RKO (cell line): ENCODE results near the gene ORMDL3.

ENCODE experiments used
- DNase-seq: peaks from one replicate; pipeline ENCODE4 v3.0.0-alpha.2; 2016; ENCODE audit warnings: low spot score

Gene ORMDL3, protein sequence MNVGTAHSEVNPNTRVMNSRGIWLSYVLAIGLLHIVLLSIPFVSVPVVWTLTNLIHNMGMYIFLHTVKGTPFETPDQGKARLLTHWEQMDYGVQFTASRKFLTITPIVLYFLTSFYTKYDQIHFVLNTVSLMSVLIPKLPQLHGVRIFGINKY

DNA sequence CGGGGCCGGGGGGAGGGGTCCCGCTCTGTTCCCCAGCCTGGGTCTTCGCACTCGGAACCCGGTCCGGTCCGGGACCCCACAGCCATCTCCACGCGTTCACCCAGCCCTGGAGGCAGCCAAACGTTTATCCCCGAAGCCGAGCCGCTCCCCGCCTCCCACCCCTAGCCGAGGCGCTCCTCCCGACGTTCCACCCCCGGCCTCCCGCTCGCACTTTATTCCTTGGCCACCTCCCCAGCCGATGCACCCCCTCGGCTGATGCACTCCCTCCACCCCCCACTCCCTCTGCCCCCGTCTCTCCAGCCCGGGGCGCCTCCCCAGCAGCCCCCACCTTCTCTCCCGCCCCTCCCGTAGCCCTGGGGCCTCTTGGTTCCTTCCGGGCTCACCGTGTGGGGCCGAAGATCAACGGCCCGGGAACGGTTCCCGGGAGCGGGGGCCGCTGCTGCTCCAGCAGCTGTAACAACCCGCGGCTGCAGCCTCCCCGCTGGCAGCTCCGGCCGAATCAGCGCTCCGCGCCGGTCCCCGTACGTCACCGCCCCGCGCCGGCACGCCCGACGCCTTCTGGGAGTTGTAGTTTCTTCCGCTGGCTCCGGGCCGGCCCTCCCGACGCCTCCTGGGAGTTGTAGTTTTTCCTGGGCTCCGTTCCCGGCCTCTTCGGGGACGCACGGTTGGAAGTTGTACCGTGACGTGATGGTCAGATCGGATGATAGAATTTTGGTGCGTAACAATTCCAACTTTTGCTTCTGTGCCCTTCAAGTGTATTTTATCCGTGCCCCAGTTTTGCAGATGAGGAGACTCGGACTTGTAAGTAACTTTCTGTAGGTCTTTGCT, at the start of gene ORMDL3, which contains the start of gene LRRC3C:
Gene ORMDL3 (minus strand): TSS at position 501 of the 828 bp plus-strand sequence. CDS start 3,398 bp downstream, outside the sequence.
Gene LRRC3C (plus strand): TSS at position 632 of the 828 bp plus-strand sequence. CDS start 13,792 bp downstream, outside the sequence.
- DNase-seq: peak; percentile 96

DNA sequence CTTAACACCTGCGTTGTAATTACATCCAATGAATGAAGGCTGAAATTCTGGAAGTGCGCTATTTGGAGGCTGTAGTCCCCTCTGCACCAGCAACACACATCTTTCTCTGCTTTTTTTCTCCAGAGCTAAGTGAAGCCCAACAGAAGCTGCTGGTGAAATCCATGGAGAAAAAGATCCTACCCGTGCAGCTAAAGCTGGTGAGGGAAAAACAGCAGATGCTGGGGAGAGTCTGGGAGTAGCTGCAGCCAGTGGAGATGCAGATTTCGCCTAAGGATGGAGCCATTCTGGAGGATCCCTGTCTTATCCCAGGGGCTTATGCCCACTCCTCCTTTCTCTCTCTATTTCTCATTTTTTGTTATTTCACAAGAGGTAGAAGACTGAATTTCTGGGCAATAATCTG, 48.4 kb upstream of the ORMDL3 start:
- DNase-seq: no peak

DNA sequence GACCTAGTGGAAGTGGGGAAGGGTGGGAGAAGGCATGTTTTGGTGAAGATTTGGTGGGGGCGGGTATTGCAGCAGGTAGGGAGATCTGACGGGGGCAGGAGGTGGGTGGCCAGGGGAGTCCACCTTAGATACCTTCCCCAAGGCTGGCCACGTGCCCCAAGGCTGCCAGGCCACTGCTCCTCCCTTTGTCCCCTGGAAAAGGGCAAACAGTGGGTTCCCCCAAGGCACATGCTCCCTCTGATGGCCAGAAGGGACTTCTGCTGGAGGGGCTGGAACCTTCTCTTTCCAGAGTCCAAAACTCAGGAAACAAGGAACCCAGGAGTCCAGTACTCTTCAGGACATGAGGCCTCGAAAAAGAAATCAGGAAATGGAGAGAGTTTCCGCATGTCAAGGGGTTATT, 47.0 kb upstream of the ORMDL3 start:
- DNase-seq: no peak

DNA sequence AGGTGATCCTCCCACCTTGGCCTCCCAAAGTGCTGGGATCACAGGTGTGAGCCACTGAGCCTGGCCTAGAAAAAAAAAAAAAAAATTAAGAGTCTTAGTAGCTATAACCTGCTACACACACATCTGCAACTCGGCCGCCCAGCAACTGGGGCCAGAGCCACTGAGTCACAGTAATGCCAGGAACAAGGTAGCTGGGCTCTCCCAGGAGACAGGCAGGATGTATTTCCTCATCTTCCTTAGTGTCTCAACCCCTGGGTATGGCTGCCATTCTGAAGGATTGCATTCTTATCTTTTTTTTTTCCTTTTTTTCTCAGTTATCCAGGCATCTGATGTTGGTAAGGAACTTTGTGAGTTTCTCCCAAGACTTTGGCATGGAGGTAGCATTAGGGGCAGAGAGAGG, 46.1 kb upstream of the ORMDL3 start:
- no peak for DNase-seq

DNA sequence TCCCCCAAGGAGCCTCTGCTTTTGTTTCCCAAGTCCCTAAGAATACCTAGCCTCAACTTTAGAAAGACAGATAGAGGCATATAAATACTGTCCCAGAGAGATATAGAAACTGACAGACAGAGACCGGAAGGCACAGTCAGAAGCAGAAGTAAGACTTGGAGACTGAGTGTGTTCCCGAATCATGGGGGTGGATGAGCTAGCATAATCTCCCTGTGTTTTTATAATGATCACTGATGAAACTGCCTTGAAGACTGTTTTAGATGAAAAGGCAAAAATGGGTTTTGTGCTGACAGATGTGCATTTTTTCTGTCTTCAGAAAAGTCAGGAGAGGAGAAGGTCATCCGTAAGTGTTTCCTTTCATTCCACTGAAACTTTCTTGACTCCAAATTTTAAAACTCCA, 44.9 kb upstream of the ORMDL3 start:
- no peak for DNase-seq

DNA sequence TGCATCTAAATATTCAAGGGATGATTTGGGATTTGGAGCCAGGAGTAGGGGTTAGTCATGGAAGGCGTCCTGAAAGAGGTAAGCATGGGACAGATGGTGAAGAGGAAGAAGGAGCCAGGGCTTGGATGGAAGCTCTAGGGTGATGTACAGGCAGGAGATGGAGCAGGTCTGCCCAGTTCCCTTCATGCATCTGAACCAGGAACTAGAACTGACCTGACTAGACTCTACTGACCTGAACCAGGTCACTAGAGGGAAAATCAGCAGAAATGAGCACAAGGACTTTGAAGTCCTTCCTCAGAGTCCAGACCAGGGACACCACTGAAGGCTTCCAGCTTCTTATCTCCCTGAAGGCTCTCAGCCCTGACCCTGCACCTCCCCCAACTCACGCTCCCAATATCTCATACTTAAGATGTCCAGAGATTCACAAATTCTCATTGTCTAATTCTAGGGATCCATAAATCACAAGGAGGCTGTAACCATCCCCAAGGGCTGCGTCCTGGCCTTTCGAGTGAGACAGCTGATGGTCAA, 43.7 kb upstream of the ORMDL3 start:
- no peak for DNase-seq

DNA sequence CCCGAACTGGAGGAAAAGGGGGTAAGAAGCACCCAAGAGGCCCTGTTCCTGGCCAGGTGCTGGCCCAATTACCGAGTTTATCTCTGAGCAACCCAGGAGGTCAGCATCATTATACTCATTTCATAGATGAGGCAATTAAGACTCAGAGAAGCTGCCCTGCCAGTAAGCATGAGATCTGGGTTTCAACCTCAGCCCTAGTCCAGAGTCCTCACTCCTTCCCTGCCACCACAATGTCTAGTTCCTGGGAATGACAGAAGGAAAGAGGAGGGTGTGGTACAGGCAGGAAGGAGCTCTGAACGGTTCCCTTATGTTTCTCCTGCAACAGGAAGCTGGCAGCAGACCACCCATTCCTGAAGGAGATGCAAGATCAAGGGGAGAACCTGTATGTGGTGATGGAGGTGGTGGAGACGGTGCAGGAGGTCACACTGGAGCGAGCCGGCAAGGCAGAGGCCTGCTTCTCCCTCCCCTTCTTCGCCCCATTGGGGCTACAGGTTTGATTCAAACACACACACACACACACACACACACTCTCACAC, 42.8 kb upstream of the ORMDL3 start:
- no peak for DNase-seq

DNA sequence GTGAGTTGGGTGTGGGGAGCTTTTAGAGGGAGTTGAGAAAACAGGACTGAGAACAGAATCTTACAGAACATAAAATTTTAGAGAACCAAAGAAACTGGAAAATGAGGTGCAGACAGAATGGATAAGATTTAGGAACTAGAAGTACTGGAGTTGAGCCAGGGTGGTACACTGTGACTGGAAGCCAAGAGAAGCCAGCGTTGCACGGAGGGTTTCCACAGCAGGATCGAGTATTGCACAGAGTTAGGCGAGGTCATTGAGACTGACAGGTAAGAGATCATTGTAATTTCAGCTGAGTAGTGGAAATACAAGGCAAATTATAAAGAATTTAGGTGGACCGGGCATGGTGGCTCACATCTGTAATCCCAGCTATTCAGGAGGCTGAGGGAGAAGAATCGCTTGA, 42.0 kb upstream of the ORMDL3 start:
- DNase-seq: no peak

DNA sequence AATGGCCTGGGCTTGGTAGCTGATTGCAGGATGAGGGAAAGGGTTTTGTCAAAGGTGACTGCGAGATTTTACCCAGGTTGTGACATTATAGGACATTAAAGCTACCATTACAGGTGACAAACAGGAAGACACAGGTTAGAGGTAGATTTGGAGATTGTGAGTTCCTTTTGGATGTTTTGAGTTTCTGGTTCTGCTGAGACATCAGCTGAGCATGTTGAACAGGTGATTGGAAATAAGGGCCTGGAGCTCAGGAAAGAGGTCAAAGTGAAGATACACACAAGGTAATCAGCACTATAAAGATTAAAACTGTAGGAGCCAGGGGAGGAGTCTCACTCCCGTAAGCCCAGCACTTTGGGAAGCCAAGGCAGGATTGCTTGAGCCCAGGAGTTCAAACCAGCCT, 41.4 kb upstream of the ORMDL3 start:
- no peak for DNase-seq

DNA sequence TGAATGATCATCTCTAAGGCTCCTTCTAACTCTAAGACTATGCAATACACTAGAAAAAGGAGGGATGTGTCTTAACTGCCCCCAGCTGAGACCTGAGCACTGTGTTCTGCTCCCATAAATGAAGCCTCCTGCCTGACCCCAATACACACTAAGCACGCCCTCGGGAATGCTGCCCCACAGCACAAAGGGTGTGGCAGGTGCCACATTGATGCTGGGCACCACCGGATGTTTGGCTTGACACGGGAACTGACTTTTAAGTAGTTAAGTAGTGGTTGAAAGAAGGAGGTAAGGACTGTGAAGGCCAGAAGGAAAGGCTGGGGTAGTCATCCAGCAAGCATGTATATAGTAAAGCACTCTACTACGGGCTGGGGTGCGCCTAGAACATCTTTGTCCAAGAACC, 39.4 kb upstream of the ORMDL3 start:
- no peak for DNase-seq

DNA sequence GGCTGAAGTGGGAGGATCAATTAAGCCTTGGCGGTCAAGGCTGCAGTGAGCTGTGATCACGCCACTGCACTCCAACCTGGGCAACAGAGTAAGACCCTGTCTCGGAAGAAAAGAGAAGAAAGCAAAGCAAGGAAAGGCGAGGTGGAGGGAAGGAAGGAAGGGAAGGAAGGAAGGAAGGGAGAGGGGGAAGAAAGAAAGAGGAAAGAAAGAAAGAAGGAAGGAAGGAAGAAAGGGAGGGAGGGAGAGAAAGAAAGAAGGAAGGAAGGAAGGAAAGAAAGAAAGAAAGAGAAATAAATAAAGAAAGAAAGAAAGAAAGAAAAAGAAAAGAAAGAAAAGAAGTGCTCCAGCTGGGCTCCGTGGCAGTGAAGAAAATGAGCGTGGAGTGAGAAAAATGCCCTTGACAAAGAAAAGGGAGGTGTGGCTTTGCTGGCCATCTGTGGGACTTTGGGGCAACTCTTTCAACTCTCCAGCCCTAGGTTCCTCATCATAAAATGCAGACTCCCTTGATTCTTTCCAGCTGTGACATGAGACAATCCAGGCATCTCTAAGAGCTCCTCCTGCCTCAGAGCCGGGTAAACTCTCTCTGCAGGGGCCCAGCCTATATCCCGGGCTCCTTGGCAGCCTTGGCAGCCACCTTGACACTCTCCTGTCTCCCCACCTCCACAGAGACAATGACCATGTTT, 37.8 kb upstream of the ORMDL3 start:
- no peak for DNase-seq

DNA sequence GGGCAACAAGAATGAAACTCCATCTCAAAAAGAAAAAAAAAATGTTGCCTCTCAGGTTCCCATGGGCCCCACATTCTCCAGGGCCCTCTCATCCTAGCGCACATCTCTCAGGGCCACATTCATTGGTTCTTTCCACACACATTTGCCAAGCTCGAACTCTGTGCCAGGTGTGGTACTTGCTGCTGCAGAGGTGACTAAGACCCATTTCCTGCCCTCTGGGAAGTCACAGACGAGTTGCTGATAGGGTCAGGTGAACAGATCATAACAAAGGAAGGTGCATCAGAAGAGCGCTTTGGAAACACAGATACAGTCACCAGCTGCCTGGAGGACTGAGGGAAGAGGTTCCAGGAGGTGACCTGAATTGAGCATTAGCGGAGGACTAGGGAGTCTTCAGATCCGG, 36.4 kb upstream of the ORMDL3 start:
- no peak for DNase-seq

DNA sequence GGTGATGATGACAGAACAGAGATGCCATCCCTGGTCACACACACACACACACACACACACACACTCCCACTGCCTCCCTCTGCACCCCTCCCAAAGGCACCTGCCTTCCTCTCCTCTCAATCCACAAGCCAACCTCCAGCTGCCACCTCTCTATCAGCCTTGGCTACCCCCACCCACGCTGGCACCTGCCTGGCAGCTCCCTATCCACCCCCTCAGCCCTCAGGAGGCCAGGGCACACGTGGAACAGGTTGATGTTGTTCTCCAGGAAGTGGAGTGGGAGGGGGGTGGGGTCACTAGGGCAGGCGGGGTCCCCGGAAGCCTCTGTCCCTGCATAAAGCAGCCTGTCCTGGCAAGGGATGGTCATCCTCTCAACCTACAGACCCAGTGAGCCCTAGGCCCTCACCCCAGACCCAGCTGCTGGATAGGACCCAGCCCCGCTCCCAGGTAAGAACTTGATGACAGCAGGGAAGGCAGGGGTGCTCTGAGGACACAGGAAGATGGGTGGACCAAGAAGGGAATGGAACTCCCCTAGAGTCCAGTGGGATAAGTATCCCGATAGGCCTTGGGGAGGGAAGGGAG, 35.3 kb upstream of the ORMDL3 start, which contains the start of gene GSDMA:
Gene GSDMA (plus strand): TSS at position 363 of the 579 bp plus-strand sequence. CDS start 2,684 bp downstream, outside the sequence.
- no peak for DNase-seq

DNA sequence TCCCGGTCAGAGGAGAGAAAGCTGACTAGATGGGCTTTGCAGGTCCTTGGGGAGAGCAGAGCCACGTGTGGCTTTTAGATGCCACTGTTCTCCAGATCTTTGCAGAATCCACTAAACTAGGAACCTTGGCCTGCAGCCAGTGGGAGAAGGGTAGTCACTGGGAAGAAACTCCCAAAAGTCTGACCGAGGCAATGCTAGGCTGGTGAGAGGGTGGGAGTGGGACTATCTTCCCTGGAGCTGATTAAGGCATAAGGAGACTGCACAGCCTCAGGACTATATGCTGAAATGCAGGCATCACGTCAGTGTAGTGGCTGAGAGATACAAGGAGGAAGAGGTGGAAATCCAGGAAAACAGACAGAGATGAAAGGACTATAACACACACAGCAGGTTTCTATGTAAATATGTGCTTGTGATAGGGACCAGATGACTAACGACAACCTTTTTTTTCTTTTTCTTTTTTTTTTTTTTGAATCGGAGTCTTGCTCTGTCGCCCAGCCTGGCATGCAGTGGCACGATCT, 33.2 kb upstream of the ORMDL3 start:
- DNase-seq: no peak

DNA sequence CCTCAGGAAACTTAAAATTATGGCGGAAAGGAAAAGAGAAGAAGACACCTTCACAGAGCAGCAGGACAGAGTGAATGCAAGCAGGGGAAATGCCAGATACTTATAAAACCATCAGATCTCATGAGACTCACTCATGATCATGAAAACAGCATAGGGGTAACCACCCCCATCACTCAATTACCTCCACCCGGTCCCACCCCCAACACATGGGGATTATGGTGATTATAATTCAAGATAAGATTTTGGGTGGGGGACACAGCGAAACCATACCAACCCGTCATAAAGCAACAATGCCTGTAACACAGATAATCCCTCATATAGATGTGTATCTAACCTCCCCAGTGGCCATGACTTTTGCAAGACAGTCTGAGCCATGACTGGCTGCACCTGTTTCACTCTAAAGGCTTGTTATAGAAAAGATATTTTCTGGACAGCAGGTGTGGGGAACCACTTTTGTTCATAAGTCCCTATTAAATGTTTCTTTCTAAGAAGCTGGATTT, 28.4 kb upstream of the ORMDL3 start:
- no peak for DNase-seq

DNA sequence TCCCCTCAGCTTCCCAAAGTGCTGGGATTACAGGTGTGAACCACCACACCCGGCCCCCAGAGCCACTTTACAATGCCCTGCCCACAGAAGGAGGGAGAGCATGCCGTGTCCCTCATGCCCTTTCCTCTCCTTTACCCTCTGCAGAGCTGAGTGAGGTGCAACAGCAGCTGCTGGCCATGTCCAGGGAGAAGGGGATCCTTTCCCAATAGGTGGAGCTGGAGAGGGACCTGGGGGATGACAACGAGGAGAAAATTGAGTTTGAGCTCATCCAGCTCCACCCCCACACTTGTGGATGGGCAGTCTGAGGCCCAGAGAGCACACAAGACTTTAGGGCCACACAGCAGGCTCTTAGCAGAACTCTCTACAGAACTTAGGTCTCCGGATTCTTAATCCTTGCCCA, 27.5 kb upstream of the ORMDL3 start:
- peak; percentile 39 for DNase-seq

DNA sequence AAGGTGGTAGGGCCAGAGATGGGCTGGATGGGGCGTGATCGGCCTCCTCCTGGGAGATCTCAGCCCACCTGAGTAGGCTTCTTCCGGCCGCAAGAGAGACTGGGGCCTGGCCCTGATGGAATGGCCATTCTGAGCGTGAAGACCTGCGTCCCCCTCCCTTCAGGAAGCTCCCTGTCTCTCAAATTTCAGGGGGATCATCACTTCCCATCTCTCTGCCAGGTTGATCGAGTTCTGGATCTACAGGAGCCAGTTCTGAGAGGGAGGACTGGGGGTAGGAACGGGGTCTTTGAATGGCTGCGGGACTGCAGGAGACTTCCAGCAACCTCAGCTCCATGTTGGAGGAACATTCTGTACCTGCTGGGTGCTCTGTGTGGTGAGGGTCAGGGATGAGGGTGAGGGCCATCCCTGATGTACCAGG, 26.1 kb upstream of the ORMDL3 start:
- DNase-seq: no peak

DNA sequence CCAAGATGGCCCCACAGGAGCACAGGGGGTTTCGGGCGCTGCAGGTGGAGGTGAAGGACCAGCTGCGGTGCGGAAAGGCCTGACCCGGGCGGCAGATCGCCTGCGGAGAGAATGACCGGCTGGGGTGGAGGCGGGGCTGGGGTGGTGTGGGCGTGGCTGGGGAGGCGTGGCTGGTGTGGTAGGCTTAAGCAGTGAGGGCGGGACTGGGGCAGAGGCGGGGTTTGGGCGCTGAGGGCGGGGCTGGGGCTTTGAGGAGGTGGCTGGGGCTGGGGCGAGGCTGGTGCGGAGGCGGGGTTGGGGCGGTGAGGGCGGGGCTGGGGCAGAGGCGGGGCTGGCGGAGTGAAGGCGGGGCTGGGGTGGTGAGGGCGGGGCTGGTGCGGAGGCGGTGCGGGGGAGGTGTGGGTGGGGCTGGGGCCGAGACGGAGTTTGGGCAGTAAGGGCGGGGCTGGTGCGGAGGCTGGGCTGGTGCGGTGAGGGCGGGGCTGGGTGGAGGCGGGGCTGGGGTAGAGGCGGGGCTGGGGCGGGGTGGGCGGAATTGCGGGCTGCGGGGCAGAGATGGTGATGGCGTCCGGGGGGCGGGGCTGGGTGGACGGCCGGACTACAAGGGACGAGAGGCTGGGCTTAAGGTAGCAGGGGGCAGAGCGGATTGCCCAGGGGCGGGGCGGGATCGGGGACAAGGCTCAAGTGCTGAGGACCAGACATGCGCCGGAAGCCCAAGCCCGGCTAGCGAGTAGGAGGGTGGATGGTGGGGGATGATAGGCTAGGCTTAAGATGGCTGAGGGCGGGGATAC, 25.5 kb upstream of the ORMDL3 start:
- DNase-seq: peak; percentile 94

DNA sequence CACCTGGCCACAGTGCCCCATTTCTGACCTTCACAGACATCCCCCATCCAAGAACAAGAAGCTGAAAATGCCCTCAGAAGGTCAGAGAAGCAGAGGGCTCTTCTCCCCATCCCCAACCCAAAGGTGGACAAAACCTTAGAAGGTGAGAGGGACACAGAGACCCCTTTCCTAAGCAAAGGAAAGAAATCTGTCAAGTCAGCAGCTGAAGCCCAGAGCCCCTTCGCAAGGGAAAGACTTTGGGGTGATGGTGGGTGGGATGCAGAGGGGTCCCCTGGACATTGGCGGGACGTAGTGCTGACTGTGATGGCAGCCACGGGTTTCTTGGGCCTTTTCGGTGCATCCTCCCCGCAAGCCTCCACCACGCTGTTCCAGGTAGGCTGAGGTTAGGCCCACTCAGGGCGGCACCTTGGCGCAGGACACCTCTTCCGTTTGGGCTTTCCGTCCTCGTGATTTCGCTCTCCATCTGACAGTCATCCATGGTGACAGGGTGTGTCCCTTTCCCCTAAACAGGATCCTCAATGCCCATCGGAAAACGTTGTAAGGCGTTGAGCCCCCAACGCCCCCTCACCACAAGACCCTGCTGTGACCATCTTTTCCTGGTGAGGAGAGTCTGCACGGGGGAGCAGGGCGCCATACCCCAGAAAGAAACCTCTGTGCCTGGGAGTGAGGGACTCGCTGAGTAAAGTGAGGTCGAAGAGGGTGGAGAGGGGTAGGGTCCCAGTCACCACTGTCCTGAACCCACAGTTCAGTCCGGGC, 24.7 kb upstream of the ORMDL3 start:
- DNase-seq: no peak

DNA sequence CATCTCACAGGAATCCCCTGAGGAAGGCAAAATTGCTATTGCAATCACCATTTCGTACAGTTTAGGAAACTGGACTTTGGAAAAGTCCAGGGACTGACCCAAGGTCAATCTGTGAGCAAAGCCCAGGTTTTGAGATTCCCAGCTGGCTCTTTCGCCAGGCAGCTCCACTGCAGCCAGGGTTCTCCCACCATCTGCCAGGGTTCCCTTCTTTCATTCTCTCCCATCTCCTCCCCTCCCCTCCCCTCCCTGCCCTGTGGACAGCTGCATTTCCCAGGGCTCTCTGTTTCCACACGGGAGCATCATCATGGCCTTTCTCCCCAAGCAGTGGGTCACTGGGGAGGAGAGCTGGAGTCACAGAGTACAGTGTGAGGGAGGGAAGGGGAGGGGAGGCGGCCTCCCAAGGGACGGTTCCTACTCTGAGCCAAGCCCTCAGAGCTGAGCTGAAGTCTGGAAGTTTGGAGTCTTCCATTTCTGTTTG, 23.5 kb upstream of the ORMDL3 start:
- no peak for DNase-seq
